ENCODE measurements around the gene INCENP. TPM values are rescaled to one million over a fixed set of nuclear protein-coding genes. Genes with fewer than 3 reads are reported as not detected.

INCENP gene
- polyA plus RNA-seq, 1 of the 3 experiments (the other 2 are of a cell fraction) = 20.1 TPM

GRCh38 chr11:62157603-62158002, 33.8 kb downstream of the INCENP start:
- Histone ChIP-seq H3K4me2 (no peak overlapping the region), H4K20me1 (ENCODE audit: insufficient read depth) (no peaks in the 10 kb centered on the region), H3K79me2 (ENCODE audit: insufficient read depth) (no peaks in the 10 kb centered on the region), H3K9me3 (no peaks in the 10 kb centered on the region), H3F3A (replicated peaks; ENCODE audit: insufficient read depth) (peaks cover 5% of the 10 kb centered on the region), H2AFZ (ENCODE audit: low read depth) (no peak overlapping the region), H3K9ac (no peak overlapping the region), H3K4me1 (ENCODE audit: control insufficient read depth in 1 of 2, insufficient read depth in 2 of 2, low read depth in 1 of 2, low read length in 1 of 2) (no peaks in the 10 kb centered on the region), H3K9me2 (no peaks in the 10 kb centered on the region), H3K4me3 (ENCODE audit: low read depth in 2 of 2, low read length in 1 of 2) (no peak overlapping the region), H3K27ac (ENCODE audit: low read depth in 2 of 2, low read length in 1 of 2) (no peak overlapping the region), H3K27me3 (ENCODE audit: insufficient read depth) (peaks cover 6% of the 10 kb centered on the region; the same call in 1 of the 2 replicates), H3K36me3 (replicated peaks in 1 of 2; ENCODE audit: control insufficient read depth in 1 of 2, insufficient read depth in 2 of 2, low read length in 1 of 2) (peaks cover 10 to 19% of the 10 kb centered on the region in 2 experiments)
- TF ChIP-seq PBX3 (IDR thresholded peaks at IDR 0.05) (no peak), ELF1 (IDR thresholded peaks at IDR 0.05) (no peak), MAX (IDR thresholded peaks at IDR 0.05; ENCODE audit: low read depth) (no peak), RXRA (IDR thresholded peaks at IDR 0.05; ENCODE audit: borderline replicate concordance, low read depth) (no peak), MXI1 (IDR thresholded peaks at IDR 0.05; ENCODE audit: low read depth, low read length) (no peak)
- ChIA-PET POLR2A (no interaction called here), CTCF (interaction anchor here (0.7 to 3.3 kb wide), 3 partner anchors 11 to 153 kb away, joined by 3 to 14 read pairs (median 3); no protein-coding TSS in a partner anchor)
- no peak for DNase-seq
- WGBS (ENCODE audit: low lambda C conversion rate) = 45% methylated on average over 6 of the region's 6 CpGs

GRCh38 chr11:62166371-62166770, 42.6 kb downstream of the INCENP start:
- H3K27ac ChIP-seq (ENCODE audit: low read depth in 2 of 2, low read length in 1 of 2) = no peak overlapping the region
- no peak overlapping the region for H2AFZ ChIP-seq (ENCODE audit: low read depth)
- no peaks in the 10 kb centered on the region for H3K79me2 ChIP-seq (ENCODE audit: insufficient read depth)
- H3F3A ChIP-seq (replicated peaks; ENCODE audit: insufficient read depth) = no peaks in the 10 kb centered on the region
- POLR2A ChIA-PET = no interaction called here
- H3K9ac ChIP-seq = no peak overlapping the region
- CTCF ChIA-PET = interaction anchor here (0.9 kb wide), 1 partner anchor 58 kb away, joined by 3 read pairs; no protein-coding TSS in a partner anchor
- no peak for DNase-seq
- H3K4me3 ChIP-seq (ENCODE audit: low read depth in 2 of 2, low read length in 1 of 2) = no peak overlapping the region
- no peaks in the 10 kb centered on the region for H4K20me1 ChIP-seq (ENCODE audit: insufficient read depth)
- H3K9me3 ChIP-seq = no peaks in the 10 kb centered on the region
- WGBS (ENCODE audit: low lambda C conversion rate) = 66% methylated on average over 9 of the region's 10 CpGs
- no peaks in the 10 kb centered on the region for H3K9me2 ChIP-seq
- TF ChIP-seq MAX (IDR thresholded peaks at IDR 0.05; ENCODE audit: low read depth) (no peak), ELF1 (IDR thresholded peaks at IDR 0.05) (no peak), MEF2A (IDR thresholded peaks at IDR 0.05; ENCODE audit: borderline replicate concordance, low read depth) (no peak), REST (IDR thresholded peaks at IDR 0.05; ENCODE audit: low read depth, low read length) (no peak), TAF1 (IDR thresholded peaks at IDR 0.05; ENCODE audit: borderline replicate concordance, low read depth, low read length) (no peak), FOXM1 (IDR thresholded peaks at IDR 0.05; ENCODE audit: low read depth) (no peak), PBX3 (IDR thresholded peaks at IDR 0.05) (no peak), RCOR1 (IDR thresholded peaks at IDR 0.05; ENCODE audit: low read length) (no peak), RXRA (IDR thresholded peaks at IDR 0.05; ENCODE audit: borderline replicate concordance, low read depth) (no peak), YY1 (IDR thresholded peaks at IDR 0.05; ENCODE audit: low read depth) (no peak), NFIC (IDR thresholded peaks at IDR 0.05; ENCODE audit: borderline replicate concordance) (no peak), SIN3A (IDR thresholded peaks at IDR 0.05; ENCODE audit: borderline replicate concordance, low read depth, low read length) (no peak), ZBTB33 (IDR thresholded peaks at IDR 0.05; ENCODE audit: borderline replicate concordance, low read depth) (no peak), TEAD4 (IDR thresholded peaks at IDR 0.05; ENCODE audit: borderline replicate concordance, insufficient read depth) (no peak), TCF12 (IDR thresholded peaks at IDR 0.05) (no peak), JUND (IDR thresholded peaks at IDR 0.05) (no peak), GATA2 (CRISPR knock-in tag; IDR thresholded peaks at IDR 0.05) (no peak), POLR2AphosphoS5 (IDR thresholded peaks at IDR 0.05; ENCODE audit: low read depth, low read length) (no peak), NRF1 (IDR thresholded peaks at IDR 0.05; ENCODE audit: low read depth, low read length) (no peak), EP300 (IDR thresholded peaks at IDR 0.05; ENCODE audit: borderline replicate concordance in 1 of 2, low read depth in 1 of 2, low read length in 1 of 2) (no peak)
- H3K4me1 ChIP-seq (ENCODE audit: control insufficient read depth in 1 of 2, insufficient read depth in 2 of 2, low read depth in 1 of 2, low read length in 1 of 2) = no peaks in the 10 kb centered on the region
- H3K36me3 ChIP-seq (replicated peaks in 1 of 2; ENCODE audit: control insufficient read depth in 1 of 2, insufficient read depth in 2 of 2, low read length in 1 of 2) = no peaks in the 10 kb centered on the region
- H3K27me3 ChIP-seq (ENCODE audit: insufficient read depth) = peaks cover 32% of the 10 kb centered on the region; the same call in 1 of the 2 replicates
- H3K4me2 ChIP-seq = no peak overlapping the region

Measured in SK-N-SH (cell line).